ENCODE measurements around the gene PER1. TPM values are rescaled to one million over a fixed set of nuclear protein-coding genes. Genes with fewer than 3 reads are reported as not detected.

The PER1 gene
- total RNA-seq, 1 experiment from 2014 or later: 25.0 TPM

GRCh38 chr17:8095361-8095760 is 56.8 kb downstream of the PER1 start:
- Histone ChIP-seq H3K36me3 (ENCODE audit: low read depth, low read length) (no peaks in the 10 kb centered on the region), H3K4me3 (ENCODE audit: low read length) (no peak overlapping the region), H3K27me3 (ENCODE audit: low read length) (no peaks in the 10 kb centered on the region), H3K9me2 (replicated peaks; ENCODE audit: low read length) (no peaks in the 10 kb centered on the region), H3K79me2 (ENCODE audit: low read length) (no peaks in the 10 kb centered on the region), H3K9ac (ENCODE audit: low read length) (no peak overlapping the region), H3K4me2 (ENCODE audit: low read length) (no peak overlapping the region), H3F3A (ENCODE audit: low read length, unreplicated experiment) (no peaks in the 10 kb centered on the region), H3K4me1 (ENCODE audit: insufficient read depth, low read length) (no peaks in the 10 kb centered on the region), H3K9me3 (ENCODE audit: low read length) (no peaks in the 10 kb centered on the region), H2AFZ (ENCODE audit: low read length) (no peak overlapping the region), H3K27ac (ENCODE audit: low read length) (no peak overlapping the region), H4K20me1 (ENCODE audit: low read length) (no peaks in the 10 kb centered on the region)
- DNase-seq: no peak
- no peak for TF ChIP-seq EZH2phosphoT487 (IDR thresholded peaks at IDR 0.05; ENCODE audit: borderline replicate concordance, low read length)
- TF ChIP-seq, protein P1, sequence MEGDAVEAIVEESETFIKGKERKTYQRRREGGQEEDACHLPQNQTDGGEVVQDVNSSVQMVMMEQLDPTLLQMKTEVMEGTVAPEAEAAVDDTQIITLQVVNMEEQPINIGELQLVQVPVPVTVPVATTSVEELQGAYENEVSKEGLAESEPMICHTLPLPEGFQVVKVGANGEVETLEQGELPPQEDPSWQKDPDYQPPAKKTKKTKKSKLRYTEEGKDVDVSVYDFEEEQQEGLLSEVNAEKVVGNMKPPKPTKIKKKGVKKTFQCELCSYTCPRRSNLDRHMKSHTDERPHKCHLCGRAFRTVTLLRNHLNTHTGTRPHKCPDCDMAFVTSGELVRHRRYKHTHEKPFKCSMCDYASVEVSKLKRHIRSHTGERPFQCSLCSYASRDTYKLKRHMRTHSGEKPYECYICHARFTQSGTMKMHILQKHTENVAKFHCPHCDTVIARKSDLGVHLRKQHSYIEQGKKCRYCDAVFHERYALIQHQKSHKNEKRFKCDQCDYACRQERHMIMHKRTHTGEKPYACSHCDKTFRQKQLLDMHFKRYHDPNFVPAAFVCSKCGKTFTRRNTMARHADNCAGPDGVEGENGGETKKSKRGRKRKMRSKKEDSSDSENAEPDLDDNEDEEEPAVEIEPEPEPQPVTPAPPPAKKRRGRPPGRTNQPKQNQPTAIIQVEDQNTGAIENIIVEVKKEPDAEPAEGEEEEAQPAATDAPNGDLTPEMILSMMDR (conservative IDR thresholded peaks at IDR 0.05; ENCODE audit: low read depth, low read length): no peak
- TF ChIP-seq EZH2 (IDR thresholded peaks at IDR 0.05; ENCODE audit: low read length, unreplicated experiment): no peak
- POLR2A ChIA-PET (ENCODE audit: unreplicated experiment): no interaction called here
- ATAC-seq: no peak
- intact Hi-C loops (cut with micrococcal nuclease): no loop called here
- no TSS peak for BruUV-seq (replicated peaks)
- CTCF ChIA-PET: no interaction called here

- Histone ChIP-seq H3K4me3 (ENCODE audit: low read length) (no peak overlapping the region), H4K20me1 (ENCODE audit: low read length) (no peaks in the 10 kb centered on the region), H3K79me2 (ENCODE audit: low read length) (no peaks in the 10 kb centered on the region), H3K9me3 (ENCODE audit: low read length) (no peaks in the 10 kb centered on the region), H3K27me3 (ENCODE audit: low read length) (no peaks in the 10 kb centered on the region), H3K9me2 (replicated peaks; ENCODE audit: low read length) (no peaks in the 10 kb centered on the region), H3K4me2 (ENCODE audit: low read length) (no peak overlapping the region), H3K36me3 (ENCODE audit: low read depth, low read length) (no peaks in the 10 kb centered on the region), H3K9ac (ENCODE audit: low read length) (no peak overlapping the region), H2AFZ (ENCODE audit: low read length) (no peak overlapping the region), H3F3A (ENCODE audit: low read length, unreplicated experiment) (no peaks in the 10 kb centered on the region), H3K27ac (ENCODE audit: low read length) (no peak overlapping the region), H3K4me1 (ENCODE audit: insufficient read depth, low read length) (no peaks in the 10 kb centered on the region)
- ChIA-PET POLR2A (ENCODE audit: unreplicated experiment) (interaction anchor here (0.6 kb wide), 1 partner anchor 773 kb away, joined by 12 read pairs; no protein-coding TSS in a partner anchor), CTCF (no interaction called here)
- TF ChIP-seq EZH2 (IDR thresholded peaks at IDR 0.05; ENCODE audit: low read length, unreplicated experiment) (no peak), EZH2phosphoT487 (IDR thresholded peaks at IDR 0.05; ENCODE audit: borderline replicate concordance, low read length) (no peak)
- TF ChIP-seq, protein P1 (conservative IDR thresholded peaks at IDR 0.05; ENCODE audit: low read depth, low read length): no peak
- ATAC-seq (no peak), DNase-seq (no peak)
- intact Hi-C loops (cut with micrococcal nuclease): no loop called here
- BruUV-seq (replicated peaks): no TSS peak
Measured at GRCh38 chr17:8091033-8091687, 61.0 kb downstream of the PER1 start.

Small RNA genes lying within 50 kb of the gene (microRNA-seq; reads per million reads assigned to microRNA genes)
- gene MIR4521 (ENCODE audit: unreplicated experiment) (44.1 reads per million, percentile 55 among the genes with 10 or more reads in this experiment), gene MIR6883 (ENCODE audit: unreplicated experiment) (not detected)

Other genes starting within 250 kb of the PER1 start
- 0.11 and 0.52 TPM in 2 replicates for gene RNF227, start 236.1 kb downstream of the PER1 start, total RNA-seq (2014; rRNA removed)
- 0.26 and 0.75 TPM in 2 replicates for gene KCNAB3, start 222.5 kb downstream of the PER1 start, total RNA-seq (2014; rRNA removed)
- gene TRAPPC1, start 220.5 kb downstream of the PER1 start, total RNA-seq (2014; rRNA removed): 26.4 and 30.5 TPM in 2 replicates
- 27.5 and 40.5 TPM in 2 replicates for gene CNTROB, start 220.2 kb downstream of the PER1 start, total RNA-seq (2014; rRNA removed)
- 0.12 TPM in 1 of 2 replicates, not detected in the other for gene GUCY2D, start 149.8 kb downstream of the PER1 start, total RNA-seq (2014; rRNA removed)
- not detected in 2 replicates for gene ALOX15B, start 113.3 kb downstream of the PER1 start, total RNA-seq (2014; rRNA removed)
- gene ALOX12B, start 64.7 kb downstream of the PER1 start, total RNA-seq (2014; rRNA removed): 0.55 and 1.2 TPM in 2 replicates
- 1.4 and 3.6 TPM in 2 replicates for gene ALOXE3, start 33.9 kb downstream of the PER1 start, total RNA-seq (2014; rRNA removed)
- gene HES7, start 28.3 kb downstream of the PER1 start, total RNA-seq (2014; rRNA removed): 2.9 TPM in 1 of 2 replicates, not detected in the other
- 5.0 and 18.0 TPM in 2 replicates for gene VAMP2, start 10.5 kb upstream of the PER1 start, total RNA-seq (2014; rRNA removed)
- 19.0 and 26.6 TPM in 2 replicates for gene TMEM107, start 24.0 kb upstream of the PER1 start, total RNA-seq (2014; rRNA removed)
- gene BORCS6, start 37.8 kb upstream of the PER1 start, total RNA-seq (2014; rRNA removed): 5.9 and 7.3 TPM in 2 replicates
- gene AURKB, start 58.2 kb upstream of the PER1 start, total RNA-seq (2014; rRNA removed): 72.3 and 82.9 TPM in 2 replicates
- gene CTC1, start 95.7 kb upstream of the PER1 start, total RNA-seq (2014; rRNA removed): 7.8 and 8.4 TPM in 2 replicates
- gene PFAS, start 96.9 kb upstream of the PER1 start, total RNA-seq (2014; rRNA removed): 29.0 and 59.6 TPM in 2 replicates
- 18.0 and 22.8 TPM in 2 replicates for gene RANGRF, start 136.3 kb upstream of the PER1 start, total RNA-seq (2014; rRNA removed)
- 1.6 and 2.3 TPM in 2 replicates for gene SLC25A35, start 143.0 kb upstream of the PER1 start, total RNA-seq (2014; rRNA removed)
- gene ARHGEF15, start 157.8 kb upstream of the PER1 start, total RNA-seq (2014; rRNA removed): not detected in 2 replicates
- gene ODF4, start 187.4 kb upstream of the PER1 start, total RNA-seq (2014; rRNA removed): not detected in 2 replicates
- gene RPL26, start 230.8 kb upstream of the PER1 start, total RNA-seq (2014; rRNA removed): 1,030 and 1,369 TPM in 2 replicates
- 0.07 TPM in 1 of 2 replicates, not detected in the other for gene RNF222, start 245.4 kb upstream of the PER1 start, total RNA-seq (2014; rRNA removed)